Naive B cell (primary cell): Measurements from ENCODE around the gene KANSL1. TPM values are rescaled to one million over a fixed set of nuclear protein-coding genes. Genes with fewer than 3 reads are reported as not detected.

Experiments
- ATAC-seq, 2 donors: fragments of 150-1000 bp; cut with Tn5 transposase; 2 replicates each; pipeline ENCODE4 v1.10.0; 2021; ENCODE audit warnings: low read depth in 2 of 2, mild to moderate bottlenecking in 2 of 2, moderate library complexity in 2 of 2
- DNase-seq: peaks from one replicate; pipeline ENCODE4 v3.0.0; 2022
- H3K27ac Mint-ChIP-seq, 6 donors: one replicate each; pipeline ENCODE4 v1.8.0; 2020 to 2022; ENCODE audit warnings: mild to moderate bottlenecking in 6 of 6, mixed read lengths in 6 of 6, moderate library complexity in 5 of 6, inconsistent platforms in 2 of 6
- H3K27me3 Mint-ChIP-seq, 3 donors: one replicate each; pipeline ENCODE4 v1.8.0; 2021 to 2022; ENCODE audit warnings: mixed read lengths in 3 of 3, mild to moderate bottlenecking in 1 of 3
- H3K36me3 Mint-ChIP-seq, 2 donors: one replicate each; pipeline ENCODE4 v1.8.0; 2020 to 2022; ENCODE audit warnings: mixed read lengths in 2 of 2, inconsistent platforms in 1 of 2, mild to moderate bottlenecking in 1 of 2
- H3K4me1 Mint-ChIP-seq, 3 donors: one replicate each; pipeline ENCODE4 v1.8.0; 2020 to 2022; ENCODE audit warnings: mixed read lengths in 3 of 3, inconsistent platforms in 1 of 3, mild to moderate bottlenecking in 1 of 3, moderate library complexity in 1 of 3
- H3K4me3 Mint-ChIP-seq, 8 donors: one replicate each; pipeline ENCODE4 v1.8.0; 2020 to 2022; ENCODE audit warnings: mild to moderate bottlenecking in 8 of 8, mixed read lengths in 8 of 8, moderate library complexity in 8 of 8, inconsistent platforms in 2 of 8
- H3K9me3 Mint-ChIP-seq, 7 donors: one replicate each; pipeline ENCODE4 v1.8.0; 2020 to 2022; ENCODE audit warnings: mixed read lengths in 7 of 7, mild to moderate bottlenecking in 5 of 7, inconsistent platforms in 2 of 7, moderate library complexity in 1 of 7
- polyA plus RNA-seq, 6 donors: library from polyadenylated mRNA; unstranded; fragments of 300-500 nt; fragmentation: Illumina TruSeq; gene quantifications; one replicate each; pipeline ENCODE4 v1.2.3, GENCODE V29; 2021; ENCODE audit warnings: low read depth in 6 of 6

KANSL1 gene
- polyA plus RNA-seq, 6 donors from 2014 or later = 5.8 to 27.5 (median 16.5) TPM

GRCh38 chr17:46002311-46002972 lies 190.8 kb downstream of the KANSL1 start:
- Mint-ChIP-seq H3K9me3 (peaks cover 0 to 6% (median 0%) of the 10 kb centered on the region in 7 donors), H3K4me3 (no peak overlapping the region), H3K27ac (peak overlapping the region in 2 of 6 donors; percentile 14 to 81), H3K27me3 (peaks cover 0 to 20% (median 0%) of the 10 kb centered on the region in 3 donors), H3K4me1 (peaks cover 0 to 8% (median 0%) of the 10 kb centered on the region in 3 donors), H3K36me3 (no peaks in the 10 kb centered on the region)
- peak; percentile 90 to 92 for ATAC-seq
- peak; percentile 67 for DNase-seq

GRCh38 chr17:46001390-46002310 lies 191.6 kb downstream of the KANSL1 start:
- H3K27me3 Mint-ChIP-seq = peaks cover 0 to 25% (median 0%) of the 10 kb centered on the region in 3 donors
- H3K27ac Mint-ChIP-seq = peak overlapping the region in 1 of 6 donors; percentile 81
- DNase-seq (no peak), ATAC-seq (no peak)
- H3K4me1 Mint-ChIP-seq = peaks cover 0 to 8% (median 0%) of the 10 kb centered on the region in 3 donors
- H3K36me3 Mint-ChIP-seq = no peaks in the 10 kb centered on the region
- H3K9me3 Mint-ChIP-seq = peaks cover 0 to 6% (median 0%) of the 10 kb centered on the region in 7 donors
- H3K4me3 Mint-ChIP-seq = peak overlapping the region in 2 of 8 donors; percentile 47 to 60

GRCh38 chr17:46000757-46001156 lies 192.5 kb downstream of the KANSL1 start:
- Mint-ChIP-seq H3K27ac (peak overlapping the region in 1 of 6 donors; percentile 43), H3K9me3 (no peaks in the 10 kb centered on the region), H3K4me1 (peaks cover 0 to 8% (median 0%) of the 10 kb centered on the region in 3 donors), H3K4me3 (no peak overlapping the region), H3K27me3 (peaks cover 0 to 19% (median 0%) of the 10 kb centered on the region in 3 donors), H3K36me3 (no peaks in the 10 kb centered on the region)
- DNase-seq (no peak), ATAC-seq (no peak)

GRCh38 chr17:46000292-46000691 lies 192.9 kb downstream of the KANSL1 start:
- no peaks in the 10 kb centered on the region for H3K36me3 Mint-ChIP-seq
- DNase-seq (no peak), ATAC-seq (no peak)
- peaks cover 0 to 8% (median 0%) of the 10 kb centered on the region in 3 donors for H3K4me1 Mint-ChIP-seq
- H3K9me3 Mint-ChIP-seq = no peaks in the 10 kb centered on the region
- H3K27ac Mint-ChIP-seq = no peak overlapping the region
- H3K27me3 Mint-ChIP-seq = peaks cover 0 to 17% (median 0%) of the 10 kb centered on the region in 3 donors
- H3K4me3 Mint-ChIP-seq = no peak overlapping the region

- Mint-ChIP-seq H3K4me3 (no peak overlapping the region), H3K27ac (peak overlapping the region in 1 of 6 donors; percentile 56), H3K4me1 (peaks cover 0 to 8% (median 0%) of the 10 kb centered on the region in 3 donors), H3K27me3 (peaks cover 0 to 17% (median 0%) of the 10 kb centered on the region in 3 donors), H3K9me3 (no peaks in the 10 kb centered on the region), H3K36me3 (no peaks in the 10 kb centered on the region)
- DNase-seq = no peak
- no peak for ATAC-seq
Measured at GRCh38 chr17:45999900-46000290, 193.3 kb downstream of the KANSL1 start.

- Mint-ChIP-seq H3K4me3 (no peak within 1 kb of the TSS), H3K4me1 (peaks cover 0 to 8% (median 0%) of the 10 kb centered on the region in 3 donors), H3K27ac (peak within 1 kb of the TSS in 2 of 6 donors; percentile 24 to 56), H3K36me3 (no peaks in the 10 kb centered on the region), H3K27me3 (peaks cover 0 to 17% (median 0%) of the 10 kb centered on the region in 3 donors), H3K9me3 (no peaks in the 10 kb centered on the region)
- no peak for ATAC-seq
- no peak for DNase-seq
Measured at GRCh38 chr17:45998987-45999899, 194.0 kb downstream of the KANSL1 start, which contains the start of gene STH. TSS of gene STH (plus strand) at chr17:45999250. CDS start at chr17:45999280, 30 bp downstream.

GRCh38 chr17:45997624-45998023 lies 195.6 kb downstream of the KANSL1 start:
- Mint-ChIP-seq H3K4me3 (no peak overlapping the region), H3K36me3 (no peaks in the 10 kb centered on the region), H3K27ac (no peak overlapping the region), H3K4me1 (peaks cover 0 to 3% (median 0%) of the 10 kb centered on the region in 3 donors), H3K27me3 (peaks cover 0 to 17% (median 0%) of the 10 kb centered on the region in 3 donors), H3K9me3 (no peaks in the 10 kb centered on the region)
- DNase-seq (no peak), ATAC-seq (no peak)

- no peak overlapping the region for H3K27ac Mint-ChIP-seq
- DNase-seq = no peak
Measured at GRCh38 chr17:45997166-45997565, 196.1 kb downstream of the KANSL1 start.

GRCh38 chr17:45996282-45996937 lies 196.8 kb downstream of the KANSL1 start:
- no peak for ATAC-seq
- DNase-seq = no peak
- no peak overlapping the region for H3K27ac Mint-ChIP-seq
- H3K4me3 Mint-ChIP-seq = no peak overlapping the region
- no peaks in the 10 kb centered on the region for H3K9me3 Mint-ChIP-seq
- no peaks in the 10 kb centered on the region for H3K4me1 Mint-ChIP-seq
- peaks cover 0 to 17% (median 0%) of the 10 kb centered on the region in 3 donors for H3K27me3 Mint-ChIP-seq
- no peaks in the 10 kb centered on the region for H3K36me3 Mint-ChIP-seq

More at GRCh38 chr17:45997166-45997565, 196.1 kb downstream of the KANSL1 start:
- H3K4me3 Mint-ChIP-seq = no peak overlapping the region
- no peaks in the 10 kb centered on the region for H3K9me3 Mint-ChIP-seq
- no peaks in the 10 kb centered on the region for H3K36me3 Mint-ChIP-seq
- peaks cover 0 to 17% (median 0%) of the 10 kb centered on the region in 3 donors for H3K27me3 Mint-ChIP-seq
- no peak for ATAC-seq
- H3K4me1 Mint-ChIP-seq = no peaks in the 10 kb centered on the region

GRCh38 chr17:45995627-45996270 lies 197.5 kb downstream of the KANSL1 start:
- peaks cover 0 to 17% (median 0%) of the 10 kb centered on the region in 3 donors for H3K27me3 Mint-ChIP-seq
- no peak overlapping the region for H3K4me3 Mint-ChIP-seq
- no peak overlapping the region for H3K27ac Mint-ChIP-seq
- DNase-seq (no peak), ATAC-seq (no peak)
- no peaks in the 10 kb centered on the region for H3K9me3 Mint-ChIP-seq
- H3K36me3 Mint-ChIP-seq = no peaks in the 10 kb centered on the region
- no peaks in the 10 kb centered on the region for H3K4me1 Mint-ChIP-seq

GRCh38 chr17:45994987-45995386 lies 198.2 kb downstream of the KANSL1 start:
- peaks cover 0 to 17% (median 0%) of the 10 kb centered on the region in 3 donors for H3K27me3 Mint-ChIP-seq
- H3K9me3 Mint-ChIP-seq = no peaks in the 10 kb centered on the region
- peak overlapping the region in 1 of 8 donors; percentile 29 for H3K4me3 Mint-ChIP-seq
- no peak overlapping the region for H3K27ac Mint-ChIP-seq
- no peaks in the 10 kb centered on the region for H3K36me3 Mint-ChIP-seq
- ATAC-seq = no peak
- no peaks in the 10 kb centered on the region for H3K4me1 Mint-ChIP-seq
- DNase-seq = no peak
